ENCODE measurements around the gene CFHR1.
"Not testable (repeated sequence)": the region's sequence is repeated elsewhere in the genome, so short reads cannot be mapped to it uniquely, and the experiment has no call there.

CFHR1 gene

DNA sequence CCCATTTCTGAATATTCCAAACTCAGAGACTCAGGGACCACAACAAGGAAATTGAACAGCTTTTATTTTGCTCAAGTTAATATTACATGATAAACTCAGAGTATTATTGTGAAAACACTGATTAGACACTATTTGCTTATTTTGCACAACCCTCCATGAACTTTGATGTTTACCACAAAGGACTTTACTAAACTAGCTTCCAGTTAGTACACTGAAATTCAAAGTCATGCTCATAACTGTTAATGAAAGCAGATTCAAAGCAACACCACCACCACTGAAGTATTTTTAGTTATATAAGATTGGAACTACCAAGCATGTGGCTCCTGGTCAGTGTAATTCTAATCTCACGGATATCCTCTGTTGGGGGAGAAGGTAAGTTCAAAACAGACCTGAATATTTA lies at the start of gene CFHR1:
CFHR1 (plus strand) TSS at position 201 of the 400 bp plus-strand sequence; CDS start at position 315, 114 bp downstream.
- DNase-seq = not testable (repeated sequence)

DNA sequence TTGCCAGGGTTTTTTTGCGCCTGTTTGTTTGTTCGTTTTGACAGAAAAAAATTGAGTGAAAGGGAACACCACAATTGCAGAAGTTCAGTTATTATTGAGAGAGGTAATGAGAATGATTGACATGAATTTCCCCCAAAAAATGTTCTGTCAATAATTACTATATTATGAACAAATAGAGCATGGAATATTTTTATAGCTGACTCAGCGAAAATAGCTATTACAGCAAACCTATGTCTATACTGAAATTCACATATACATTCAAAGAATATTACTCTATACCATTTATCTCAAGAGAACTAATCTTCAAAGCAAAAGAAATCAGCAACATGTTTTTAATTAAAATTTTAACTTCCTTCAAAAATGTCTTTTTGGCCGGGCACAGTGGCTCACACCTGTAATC lies 49.7 kb upstream of the CFHR1 start:
- not testable (repeated sequence) for DNase-seq

- no peak for DNase-seq
These were observed 45.8 kb upstream of the CFHR1 start for GRCh38 chr1:196773713-196774112.

GRCh38 chr1:196774175-196774574 lies 45.4 kb upstream of the CFHR1 start:
- DNase-seq = no peak

DNA sequence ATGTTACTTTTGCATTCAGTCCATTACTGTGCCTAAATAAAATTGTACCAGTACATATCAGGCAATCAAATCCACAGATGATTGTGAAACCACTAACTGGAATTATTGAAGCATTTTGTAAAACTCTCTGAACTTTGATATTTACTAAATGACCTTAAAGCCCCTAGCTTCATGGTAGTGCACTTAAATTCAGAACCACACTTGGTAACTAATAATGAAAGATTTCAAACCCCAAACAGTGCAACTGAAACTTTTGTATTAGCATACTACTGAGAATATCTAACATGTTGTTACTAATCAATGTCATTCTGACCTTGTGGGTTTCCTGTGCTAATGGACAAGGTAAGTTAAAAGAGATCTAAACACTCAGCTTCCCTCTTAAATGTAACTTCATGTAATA lies 44.9 kb upstream of the CFHR1 start, which contains the start of gene CFHR3:
CFHR3 (plus strand) TSS at position 238 of the 400 bp plus-strand sequence; CDS start at position 285, 47 bp downstream.
- no peak for DNase-seq

DNA sequence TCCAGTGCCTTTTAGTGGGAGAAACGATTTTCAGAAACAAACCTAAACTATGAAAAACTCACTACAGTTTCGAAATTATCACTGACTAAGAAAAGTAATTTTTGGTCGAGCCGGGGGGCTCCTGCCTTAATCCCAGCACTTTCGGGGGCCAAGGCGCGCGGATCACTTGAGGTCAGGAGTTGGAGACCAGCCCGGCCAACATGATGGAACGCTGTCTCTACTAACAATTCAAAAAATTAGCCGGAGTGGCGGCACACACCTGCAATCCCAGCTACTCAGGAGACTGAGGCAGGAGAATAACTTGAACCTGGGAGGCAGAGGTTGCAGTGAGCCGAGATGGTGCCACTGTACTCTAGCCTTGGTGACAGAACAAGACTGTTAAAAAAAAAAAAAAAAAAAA lies 41.9 kb upstream of the CFHR1 start:
- DNase-seq = no peak

- no peak for DNase-seq
These were observed 40.4 kb upstream of the CFHR1 start for GRCh38 chr1:196779093-196779492.

DNA sequence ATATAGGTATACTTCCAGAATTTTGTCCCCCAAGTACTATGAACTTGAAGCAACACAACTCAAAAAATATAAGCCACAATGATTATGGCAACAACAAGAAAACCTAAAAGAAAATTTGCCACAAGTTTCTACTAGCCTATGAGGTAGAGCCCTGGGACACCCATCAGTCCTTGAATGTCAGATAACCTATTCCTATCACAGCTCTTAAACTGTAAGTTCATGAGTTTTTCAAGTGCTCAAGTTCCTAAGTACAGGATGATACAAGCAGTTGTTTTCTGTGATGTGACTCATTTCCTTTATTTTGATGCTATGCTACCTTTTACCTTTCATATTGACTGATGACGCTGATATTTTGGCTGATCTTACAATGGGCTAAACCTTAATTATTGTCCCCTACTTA lies 28.3 kb upstream of the CFHR1 start:
- not testable (repeated sequence) for DNase-seq

DNA sequence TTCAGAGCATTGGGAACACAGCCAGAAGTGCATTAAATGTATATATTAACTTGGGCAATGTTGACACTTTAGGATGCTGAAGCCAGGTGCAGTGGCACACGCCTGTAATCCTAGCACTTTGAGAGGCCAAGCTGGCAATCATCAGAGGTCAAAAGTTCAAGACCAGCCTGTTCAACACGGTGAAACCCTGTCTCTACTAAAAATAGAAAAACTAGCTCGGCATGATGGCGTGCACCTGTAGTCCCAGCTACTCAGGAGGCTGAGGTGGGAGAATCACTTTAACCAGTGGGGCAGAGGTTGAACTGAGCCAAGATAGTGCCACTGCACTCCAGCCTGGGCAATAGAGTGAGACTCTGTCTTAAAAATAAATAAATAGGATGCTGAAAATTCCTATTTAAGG lies 25.4 kb upstream of the CFHR1 start:
- DNase-seq = not testable (repeated sequence)

DNA sequence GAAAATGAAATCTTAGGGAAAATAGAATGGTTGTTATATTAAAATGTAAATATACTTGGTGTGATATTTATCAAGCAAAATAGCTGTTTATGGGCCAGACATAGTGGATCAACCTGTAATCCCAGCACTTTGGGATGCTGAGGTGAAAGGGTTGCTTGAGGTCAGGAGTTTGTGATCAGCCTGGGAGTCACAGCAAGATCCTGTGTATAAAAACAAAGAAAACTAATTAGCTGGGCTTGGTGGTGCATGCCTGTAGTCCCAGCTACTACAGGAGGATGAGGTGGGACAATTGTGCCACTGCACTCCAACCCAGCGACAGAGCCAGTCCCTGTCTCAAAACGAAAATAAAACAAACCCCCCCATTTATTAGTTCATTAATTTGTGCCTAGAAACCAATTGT lies 21.6 kb upstream of the CFHR1 start:
- no peak for DNase-seq

DNA sequence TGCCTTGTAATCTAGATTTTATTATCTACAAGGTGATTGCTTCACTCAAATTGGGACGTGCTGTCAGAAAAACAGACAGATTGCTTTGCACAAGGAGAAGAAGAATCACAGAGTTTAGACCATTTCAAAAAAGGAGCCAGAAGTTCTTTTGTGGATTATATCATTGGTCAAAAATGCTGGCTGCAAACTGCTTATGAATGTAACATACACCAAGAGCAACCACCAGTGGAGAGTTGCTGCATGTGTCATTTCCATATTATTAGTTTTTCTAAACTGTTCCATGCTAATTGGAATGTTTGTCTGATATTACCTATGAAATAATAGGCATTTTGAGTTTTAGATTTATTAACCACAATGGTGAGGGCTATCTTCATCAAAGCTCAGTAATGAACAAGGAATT lies 17.6 kb upstream of the CFHR1 start:
- DNase-seq = not testable (repeated sequence)

DNA sequence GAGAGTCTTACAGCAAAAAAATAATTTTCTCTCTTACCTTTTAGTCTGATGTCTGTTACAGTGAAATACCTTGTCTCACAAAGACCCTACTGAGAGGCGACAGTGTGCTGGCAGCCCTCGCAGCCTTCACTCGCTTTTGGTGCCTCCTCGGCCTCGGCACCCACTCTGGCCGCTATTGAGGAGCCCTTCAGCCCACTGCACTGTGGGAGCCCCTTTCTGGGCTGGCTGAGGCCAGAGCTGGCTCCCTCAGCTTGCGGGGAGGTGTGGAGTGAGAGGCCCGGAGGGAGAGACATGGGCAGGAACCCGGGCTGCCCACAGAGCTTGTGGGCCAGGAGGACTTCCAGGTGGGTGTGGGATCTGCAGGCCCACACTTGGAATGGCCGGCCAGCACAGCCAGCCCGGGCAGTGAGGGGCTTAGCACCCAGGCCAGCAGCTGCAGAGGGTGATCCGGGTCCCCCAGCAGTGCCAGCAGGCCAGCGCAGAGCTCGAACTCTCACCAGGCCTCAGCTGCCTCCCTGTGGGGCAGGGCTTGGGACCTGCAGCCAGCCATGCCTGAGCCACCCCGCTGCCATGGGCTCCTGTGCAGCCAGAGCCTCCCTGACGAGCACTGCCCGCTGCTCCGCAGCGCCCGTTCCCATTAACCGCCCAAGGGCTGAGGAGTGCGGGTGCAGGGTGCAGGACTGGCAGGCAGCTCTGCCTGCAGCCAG lies 10.8 kb upstream of the CFHR1 start:
- DNase-seq = no peak

GRCh38 chr1:196817442-196817841 lies 2.1 kb upstream of the CFHR1 start:
- not testable (repeated sequence) for DNase-seq

GRCh38 chr1:196827860-196828259 lies 8.3 kb downstream of the CFHR1 start:
- DNase-seq = not testable (repeated sequence)

DNA sequence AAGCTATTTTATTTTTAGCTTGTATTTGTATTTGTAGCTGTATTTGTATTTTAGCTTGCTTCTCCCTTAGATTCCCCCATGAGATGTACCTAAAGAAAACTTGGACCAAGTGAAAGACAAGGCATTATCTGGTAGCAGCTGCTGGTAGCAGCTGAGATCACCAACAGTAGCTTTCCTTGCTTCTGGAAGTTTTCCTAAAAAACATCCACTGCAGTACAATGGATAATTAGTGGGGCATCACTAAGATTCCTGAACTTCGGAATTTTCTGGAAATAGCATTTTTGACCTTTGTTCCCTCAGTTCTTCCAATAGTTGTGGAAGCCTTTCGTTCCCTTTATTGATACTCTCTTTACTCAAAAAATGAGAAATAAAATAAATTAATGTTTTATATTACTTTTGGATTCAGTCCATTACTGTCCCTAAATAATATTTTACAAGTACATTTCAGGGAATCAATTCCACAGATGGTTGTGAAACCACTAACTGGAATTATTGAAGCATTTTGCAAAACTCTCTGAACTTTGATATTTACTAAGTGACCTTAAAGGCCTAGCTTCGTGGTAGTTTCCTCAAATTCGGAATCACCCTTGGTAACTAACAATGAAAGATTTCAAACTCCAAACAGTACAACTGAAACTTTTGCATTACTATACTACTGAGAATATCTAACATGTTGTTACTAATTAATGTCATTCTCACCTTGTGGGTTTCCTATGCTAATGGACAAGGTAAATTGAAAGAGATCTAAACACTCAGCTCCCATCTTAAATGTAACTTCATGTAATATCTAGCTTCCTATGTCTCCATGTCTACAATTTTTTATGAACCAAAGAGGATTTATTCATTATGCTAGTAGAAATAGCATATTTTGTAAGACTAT lies 30.3 kb downstream of the CFHR1 start:
- not testable (repeated sequence) for DNase-seq

DNA sequence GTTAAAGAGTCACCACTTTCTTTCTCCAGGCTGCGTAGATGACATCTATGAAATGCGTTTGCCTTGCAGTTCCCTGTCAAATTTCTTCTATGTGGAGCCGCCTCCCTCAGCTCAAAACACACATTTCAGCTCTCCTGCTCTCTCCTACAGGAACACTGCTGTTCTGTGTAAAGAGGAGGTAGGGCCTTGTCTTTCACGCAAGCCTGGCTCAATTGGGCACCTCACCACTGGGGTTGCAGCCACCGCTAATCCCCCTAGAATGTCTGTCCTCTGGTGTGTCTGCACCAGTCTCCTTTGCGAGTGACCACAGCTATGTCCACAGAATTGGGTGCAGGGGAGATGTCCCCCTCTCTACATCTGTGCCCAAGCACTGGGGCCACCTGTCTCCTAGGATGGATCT lies 36.5 kb downstream of the CFHR1 start:
- no peak for DNase-seq

GRCh38 chr1:196857188-196857587 lies 37.7 kb downstream of the CFHR1 start:
- no peak for DNase-seq

- DNase-seq = no peak
These were observed 39.3 kb downstream of the CFHR1 start for GRCh38 chr1:196858811-196859210.

GRCh38 chr1:196860323-196860884 lies 40.9 kb downstream of the CFHR1 start:
- no peak for DNase-seq

- no peak for DNase-seq
These were observed 41.9 kb downstream of the CFHR1 start for GRCh38 chr1:196861429-196861828.

- DNase-seq = no peak
These were observed 47.4 kb downstream of the CFHR1 start for GRCh38 chr1:196866974-196867373.

- no peak for DNase-seq
These were observed 53.9 kb downstream of the CFHR1 start for GRCh38 chr1:196873385-196873784.

GRCh38 chr1:196875935-196876334 lies 56.4 kb downstream of the CFHR1 start:
- no peak for DNase-seq

GRCh38 chr1:196877964-196878363 lies 58.4 kb downstream of the CFHR1 start:
- DNase-seq = no peak
